HG02840 (cell line): ENCODE results near the gene ZSWIM6.

Experiments used
- ATAC-seq: cut with Tn5 transposase; IDR thresholded peaks from one replicate; pipeline ENCODE4 v1.9.1; 2021; ENCODE audit warnings: mild to moderate bottlenecking, moderate library complexity, moderate number of reproducible peaks; ENCODE audit not compliant: unreplicated experiment, low FRiP score

The ZSWIM6 gene

DNA sequence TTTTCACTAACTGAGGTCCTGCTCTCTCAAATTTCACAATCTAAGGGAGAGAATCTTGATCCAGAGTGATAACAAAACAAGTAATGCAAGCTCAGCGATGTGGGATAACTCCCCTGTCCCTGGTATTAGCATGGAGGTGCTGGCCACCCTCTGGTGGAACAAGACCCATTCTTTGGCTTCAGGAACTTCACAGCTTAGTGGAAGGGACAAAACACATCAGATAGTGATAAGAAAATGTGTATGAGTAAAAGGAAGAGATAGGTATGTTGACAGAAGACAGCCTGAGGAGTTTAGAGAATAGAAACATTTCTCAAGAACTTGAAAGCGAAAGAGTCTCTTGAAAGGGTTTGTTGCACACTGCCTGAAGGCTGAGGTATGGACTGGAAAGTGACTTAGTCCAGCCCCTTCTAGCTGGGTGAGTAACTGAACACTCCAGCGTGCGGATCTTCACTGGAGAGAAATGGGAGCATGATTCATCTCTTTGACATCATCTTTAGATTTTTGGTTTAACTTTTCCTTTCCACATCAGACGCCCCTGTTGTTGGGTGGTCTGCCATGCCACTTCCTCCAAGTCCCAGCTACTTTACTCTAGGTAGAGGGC lies 25.4 kb upstream of the ZSWIM6 start:
- ATAC-seq = no peak

DNA sequence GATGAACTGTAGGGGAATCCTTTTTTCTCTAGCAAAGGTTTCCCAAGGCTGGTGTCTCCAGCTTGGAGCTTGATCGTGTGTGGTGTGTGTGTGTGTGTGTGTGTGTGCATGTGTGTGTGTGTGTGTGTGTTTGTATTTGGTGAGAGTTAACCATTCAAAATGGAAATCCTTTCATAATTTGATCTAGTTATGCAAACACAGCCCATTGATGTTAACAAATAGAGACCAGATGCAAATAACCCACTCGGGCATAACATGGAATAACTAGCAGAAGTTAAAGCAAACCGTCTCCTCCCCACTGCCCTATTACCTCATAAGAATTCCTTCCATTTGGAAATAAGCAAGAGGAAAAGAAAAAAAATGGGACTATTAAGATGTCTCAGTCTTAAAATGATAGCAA lies 24.9 kb upstream of the ZSWIM6 start:
- ATAC-seq = no peak

DNA sequence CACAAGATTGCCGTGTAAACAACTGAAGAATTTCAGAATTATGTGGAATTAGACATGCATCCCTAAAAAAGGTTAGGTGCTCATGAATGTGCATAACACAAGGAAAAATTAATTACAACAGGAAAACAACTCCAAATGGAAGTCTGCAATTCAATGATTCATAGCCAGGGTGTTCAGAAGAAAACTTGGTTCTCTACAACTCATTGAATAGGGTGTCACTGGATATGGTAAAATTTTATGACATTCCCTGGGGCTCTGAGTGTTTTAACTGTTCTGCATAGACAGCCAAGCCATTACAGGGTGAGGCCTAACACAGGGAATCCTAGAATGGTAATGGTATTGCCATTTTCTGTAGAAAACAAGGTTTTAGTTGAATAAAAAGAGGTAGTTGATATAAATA lies 24.4 kb upstream of the ZSWIM6 start:
- no peak for ATAC-seq

DNA sequence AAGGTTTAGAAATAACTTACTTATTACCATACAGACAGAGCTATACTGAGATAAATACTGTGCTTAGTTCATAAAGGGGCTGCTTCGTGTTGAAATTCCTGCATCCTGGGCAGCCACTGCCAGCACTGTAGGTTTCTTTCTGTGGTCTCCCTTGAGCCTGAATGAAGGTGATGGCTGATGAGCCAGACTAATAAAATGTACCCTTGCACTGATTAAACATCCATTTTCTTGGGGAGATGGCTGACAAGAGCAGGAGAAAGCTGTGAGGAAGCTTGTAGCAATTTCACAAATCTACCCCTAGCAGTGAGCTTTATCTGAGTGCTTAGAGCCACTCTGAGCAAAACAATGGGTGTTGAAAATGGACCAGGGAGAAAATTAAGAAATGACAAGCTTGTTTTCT lies 23.3 kb upstream of the ZSWIM6 start:
- no peak for ATAC-seq

DNA sequence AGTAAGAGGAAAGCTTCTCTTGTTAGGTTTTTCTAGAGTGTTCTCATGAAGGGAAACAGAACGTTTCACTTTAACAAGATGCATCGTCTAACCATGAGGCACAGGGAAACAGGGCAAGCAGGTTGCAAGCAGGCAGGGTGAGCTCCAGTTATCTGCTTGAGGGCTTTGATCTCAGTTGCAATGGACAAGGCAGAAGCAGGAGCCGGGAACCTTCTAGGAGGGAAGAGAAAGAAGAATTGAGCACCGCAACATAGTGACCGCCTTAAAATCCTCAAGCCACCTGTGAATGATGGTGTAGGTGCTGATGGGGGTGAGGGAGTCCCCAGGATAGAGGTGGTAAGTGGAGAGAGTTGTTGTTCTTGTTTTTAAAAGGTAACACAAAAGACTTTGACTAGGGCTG lies 22.9 kb upstream of the ZSWIM6 start:
- ATAC-seq = no peak

DNA sequence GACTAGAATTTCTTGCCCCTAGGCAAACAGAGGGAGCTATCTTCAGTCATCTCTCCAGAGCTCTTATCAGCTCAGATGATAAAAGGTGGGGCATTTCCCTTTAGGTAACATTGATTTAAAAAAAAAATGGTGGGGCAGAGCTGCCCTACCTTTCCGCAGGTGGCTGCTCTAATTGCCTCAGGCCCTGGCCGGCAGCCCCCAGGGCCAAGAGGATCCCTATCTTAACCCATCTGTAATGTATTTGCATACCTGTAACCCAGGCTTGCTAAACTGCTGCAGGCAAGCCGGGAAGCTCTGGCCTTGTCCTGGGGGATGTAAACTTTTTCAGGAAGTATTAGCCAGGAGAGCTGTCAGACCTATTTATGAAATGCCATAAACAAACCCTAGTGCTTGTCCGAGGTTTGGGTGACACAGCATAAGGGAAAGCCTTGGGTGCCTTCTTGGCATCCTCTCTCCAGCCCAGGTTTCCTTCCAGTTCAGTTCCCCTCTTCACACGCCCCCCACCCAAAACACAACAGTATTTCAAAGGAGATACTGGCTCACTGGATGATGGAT lies 20.9 kb upstream of the ZSWIM6 start:
- ATAC-seq = no peak

DNA sequence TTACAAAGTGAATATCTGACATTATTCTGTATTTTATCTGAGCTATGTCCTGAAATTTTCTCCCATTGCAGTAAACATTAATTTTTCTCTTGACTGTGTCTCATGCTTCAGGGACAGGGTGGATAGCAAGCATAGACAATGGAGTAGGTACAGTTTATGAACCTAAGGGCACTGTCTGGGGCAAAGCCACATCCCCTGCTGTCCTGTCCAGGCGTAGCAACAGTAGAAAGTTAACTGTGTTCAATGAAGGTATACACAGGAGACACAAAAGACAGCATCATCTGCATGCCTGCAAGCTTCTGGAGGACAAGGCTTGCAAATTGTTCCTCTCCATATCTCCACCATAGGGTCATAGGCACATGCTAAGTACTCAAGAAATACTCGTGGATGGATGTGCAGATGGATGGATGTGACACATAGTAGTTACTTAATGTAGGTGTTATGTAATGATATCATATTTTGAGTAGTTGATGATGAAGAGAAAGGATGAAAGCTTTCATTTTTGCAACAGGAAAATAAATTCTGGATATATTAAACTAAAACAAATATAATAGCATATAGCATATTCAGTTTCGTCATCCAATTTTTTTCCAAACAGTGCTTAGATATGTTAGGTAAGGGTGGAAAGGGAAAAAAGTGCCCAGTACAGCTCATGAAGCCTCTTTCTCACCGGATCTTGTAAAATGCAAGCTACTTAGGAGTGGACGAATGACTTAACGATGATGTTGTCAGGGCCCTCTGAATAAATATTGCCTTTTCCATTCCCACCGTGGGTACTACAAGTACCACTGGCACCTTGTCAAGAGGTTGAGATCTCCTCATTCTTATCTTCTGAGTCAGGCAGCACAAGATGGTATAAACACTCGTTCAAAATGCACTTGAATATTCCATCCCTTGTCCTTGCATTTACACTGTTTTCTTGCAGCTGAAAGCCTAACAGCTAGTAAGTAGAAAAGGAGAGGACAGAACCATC lies 19.9 kb upstream of the ZSWIM6 start:
- no peak for ATAC-seq

DNA sequence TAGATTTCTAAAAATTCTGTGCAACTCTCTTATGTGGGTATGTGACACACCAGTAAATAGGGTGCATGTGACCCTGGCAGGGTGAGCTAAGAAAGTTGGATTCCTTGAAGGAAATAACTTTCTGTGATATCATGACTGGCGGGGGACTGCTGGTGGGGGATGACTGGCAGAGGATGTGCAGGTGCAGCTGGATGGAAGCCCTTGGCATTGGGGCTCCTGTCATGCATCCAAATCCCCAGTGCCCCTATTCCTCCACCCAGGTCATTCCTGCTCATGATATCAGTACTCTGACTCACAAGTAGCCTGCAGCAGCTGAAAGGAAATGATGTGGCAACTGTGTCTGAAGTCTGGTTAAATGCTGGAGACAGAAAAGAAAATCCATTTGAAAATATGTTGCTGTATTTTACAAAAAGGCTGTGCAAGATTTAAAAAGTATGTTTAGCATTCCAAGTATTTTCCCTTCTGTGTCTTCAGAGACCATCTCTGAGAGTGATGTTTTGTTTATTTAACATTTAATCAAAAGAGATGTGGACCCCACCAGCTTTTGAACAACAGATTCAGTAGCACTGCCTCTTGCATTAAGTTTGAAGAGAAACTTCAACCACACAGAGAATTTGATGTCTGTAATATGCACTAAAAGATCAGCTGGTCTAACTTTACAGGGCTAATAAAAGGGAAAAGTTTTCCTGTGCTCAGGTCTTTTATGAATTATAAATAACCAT lies 17.9 kb upstream of the ZSWIM6 start:
- ATAC-seq = no peak

DNA sequence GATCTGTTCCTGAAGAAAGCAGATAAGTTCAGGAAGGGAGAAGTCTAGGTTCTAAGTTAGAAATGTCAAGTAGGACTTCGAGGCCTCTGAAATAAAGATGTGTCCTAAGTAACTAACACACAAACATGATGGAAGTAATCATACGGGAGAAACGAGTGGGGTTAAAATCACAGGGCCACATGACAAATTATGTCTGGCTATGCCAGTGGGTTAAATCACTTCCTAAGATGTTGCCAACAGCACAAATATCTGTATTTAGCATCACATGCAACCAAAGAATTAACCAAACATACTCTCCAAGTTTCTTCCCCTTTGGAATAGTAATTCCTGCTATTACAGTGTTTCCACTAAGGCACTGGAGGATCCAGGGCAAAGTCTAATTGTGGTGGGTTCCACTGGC lies 13.7 kb upstream of the ZSWIM6 start:
- ATAC-seq = no peak

DNA sequence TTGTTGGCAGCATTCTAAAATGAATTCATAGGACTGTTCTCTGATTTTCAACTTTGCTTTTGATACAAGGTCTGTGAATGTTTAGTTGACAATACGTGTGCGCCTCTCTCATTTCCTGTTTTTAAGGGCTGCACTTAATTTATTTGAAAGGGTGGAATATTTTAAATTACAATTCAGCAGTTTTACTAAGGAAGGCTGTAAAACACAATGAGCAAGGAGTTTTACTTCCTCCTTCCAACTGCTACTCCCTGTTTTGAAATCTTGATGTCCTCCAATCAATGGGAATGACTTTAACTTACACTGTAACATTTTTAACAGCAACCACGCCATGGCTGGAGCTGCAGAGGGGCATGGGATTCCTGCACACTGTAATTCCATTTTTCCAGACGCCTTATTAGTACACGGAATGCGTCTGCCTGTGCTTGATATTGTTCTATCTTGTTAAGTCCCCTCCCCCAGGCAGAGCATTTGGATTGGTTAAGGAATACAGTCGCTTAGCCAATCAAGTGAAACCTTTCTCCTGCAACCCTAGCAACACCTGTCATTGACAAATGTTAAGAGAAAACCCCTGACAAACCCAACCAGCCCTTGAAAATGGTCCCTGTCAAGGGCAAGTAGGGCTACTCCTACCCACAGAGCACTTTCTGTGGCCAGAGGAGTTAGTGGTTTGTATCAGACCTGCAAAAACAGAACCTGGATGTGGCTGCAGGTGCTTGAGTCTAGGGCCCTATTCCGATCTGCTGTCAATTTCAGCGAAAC lies 12.5 kb upstream of the ZSWIM6 start:
- peak; percentile 99 for ATAC-seq

DNA sequence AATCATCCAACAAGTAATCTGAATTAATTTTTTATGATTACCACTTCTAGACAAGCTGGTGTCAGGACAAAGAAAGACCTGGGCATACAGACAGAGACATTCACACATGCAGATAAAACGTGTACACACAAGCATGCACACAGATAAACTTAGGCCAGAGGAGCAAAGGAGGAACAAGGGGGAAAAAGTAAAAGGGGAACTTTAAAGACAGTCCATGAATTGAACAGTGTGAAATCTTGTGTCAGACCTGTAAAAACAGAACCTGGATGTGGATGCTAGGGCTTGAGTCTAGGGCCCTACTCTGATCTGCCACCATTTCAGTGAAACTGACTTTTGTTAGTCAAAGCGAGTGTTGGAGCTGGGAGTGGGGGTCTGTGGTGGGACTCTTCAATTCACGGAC lies 11.2 kb upstream of the ZSWIM6 start:
- no peak for ATAC-seq

DNA sequence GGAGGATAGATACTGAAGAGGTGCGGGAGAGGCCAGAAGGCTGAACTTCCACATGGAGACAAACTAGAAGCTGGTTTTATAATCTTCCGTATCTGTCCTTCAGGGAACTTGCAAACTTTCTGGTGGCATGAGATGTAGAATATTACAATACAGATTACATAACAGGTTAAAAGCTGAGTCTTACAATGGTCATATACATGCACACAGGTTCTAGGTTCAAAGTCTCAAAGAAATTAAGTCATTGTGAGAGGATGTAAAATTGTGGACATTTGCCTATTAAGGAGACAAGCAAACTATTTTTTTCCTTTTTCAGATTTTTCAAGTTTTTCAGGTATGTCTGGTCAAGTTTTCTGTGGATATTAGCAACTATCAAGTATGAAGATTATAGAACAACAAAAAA lies 10.4 kb upstream of the ZSWIM6 start:
- ATAC-seq = no peak

DNA sequence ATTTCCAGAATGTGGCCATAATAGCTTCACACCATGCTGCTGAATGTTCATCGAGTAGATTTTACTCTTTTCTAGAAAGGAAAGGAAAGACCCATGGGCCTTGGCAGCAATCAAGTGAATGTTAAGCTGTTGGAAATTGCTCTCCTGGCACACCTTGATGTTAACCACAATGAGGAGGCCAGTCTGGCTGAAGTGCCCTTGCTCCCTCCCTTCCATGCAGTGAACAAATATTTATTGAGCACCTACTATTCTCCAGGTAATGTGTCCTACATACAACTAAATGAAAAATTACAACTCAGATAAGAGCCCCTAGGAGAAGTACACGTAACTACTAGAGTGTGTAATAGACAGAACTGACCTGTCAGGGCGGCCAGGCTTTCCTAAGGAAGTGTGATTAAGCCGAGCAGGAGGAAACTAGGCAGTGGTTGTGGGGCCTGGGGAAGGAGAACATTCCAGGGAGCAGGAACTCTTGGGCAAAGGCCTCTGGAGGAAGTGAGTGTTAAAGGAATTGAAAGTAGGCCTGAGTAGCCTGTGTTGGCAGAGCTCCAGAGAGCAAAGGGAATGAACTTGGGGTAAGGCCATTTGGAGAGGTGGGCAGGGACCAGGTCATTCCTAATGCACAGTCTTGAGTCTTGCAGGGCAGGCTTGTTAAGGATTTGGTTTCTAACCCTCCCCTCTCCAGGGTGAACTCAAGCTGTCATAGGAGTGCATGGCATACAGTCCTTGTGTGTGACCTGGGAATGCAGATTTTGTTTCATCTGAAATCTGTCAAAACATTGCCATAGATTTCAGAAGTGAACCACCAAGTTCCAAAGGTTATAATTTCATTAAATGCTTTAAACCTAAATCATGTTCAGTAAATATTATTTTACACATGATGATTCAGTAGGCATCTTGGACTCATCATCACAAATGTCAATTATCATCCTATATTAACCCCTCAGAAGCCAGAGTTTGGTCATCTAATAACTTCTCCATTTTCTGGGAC lies 9.0 kb upstream of the ZSWIM6 start:
- ATAC-seq = no peak

DNA sequence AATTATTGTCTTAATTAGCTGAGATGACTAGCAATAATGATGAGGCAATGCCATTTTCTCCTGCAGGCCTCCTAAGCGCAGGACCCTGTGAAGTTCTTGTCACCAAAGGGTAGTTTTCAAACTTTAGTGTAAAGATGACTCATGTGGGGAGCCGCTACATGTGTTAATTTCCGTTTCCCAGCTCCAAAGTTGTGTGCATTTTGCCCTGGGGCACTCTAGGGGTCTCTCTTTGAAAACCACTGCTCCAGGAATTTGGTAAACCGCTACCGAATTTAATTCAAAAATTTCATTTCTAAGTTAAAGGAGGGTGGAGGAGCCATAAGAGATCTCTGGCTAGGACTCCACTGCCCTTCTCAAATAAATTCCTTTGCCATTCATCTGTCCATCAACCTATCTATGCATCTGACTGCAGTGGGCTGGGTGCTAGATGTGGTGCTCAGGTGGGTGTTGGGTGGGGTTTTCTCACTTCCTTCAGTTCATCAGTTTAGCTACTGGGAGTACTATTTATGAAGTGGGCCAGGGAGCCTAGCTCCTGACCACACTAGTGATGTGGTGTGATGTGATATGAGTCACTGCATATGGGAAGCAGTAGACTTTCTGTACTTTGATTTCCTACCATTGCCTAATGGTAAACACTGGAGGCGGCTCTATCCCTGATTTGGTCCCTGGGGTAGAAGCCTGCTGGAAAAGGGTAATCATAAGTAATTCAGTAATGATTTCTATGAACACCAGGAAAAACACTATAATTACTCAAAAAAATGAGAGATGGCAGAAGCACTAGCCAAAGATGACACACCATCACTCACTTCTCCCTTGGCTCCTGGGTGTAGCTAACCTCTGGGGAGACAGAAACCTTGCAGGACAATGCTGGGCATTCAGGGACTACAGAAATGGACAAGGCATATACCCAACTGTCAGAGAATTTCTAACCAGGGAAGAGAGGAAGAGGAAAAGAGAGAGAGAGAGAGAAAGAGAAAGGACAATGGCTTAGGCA lies 4.0 kb upstream of the ZSWIM6 start:
- ATAC-seq = no peak

DNA sequence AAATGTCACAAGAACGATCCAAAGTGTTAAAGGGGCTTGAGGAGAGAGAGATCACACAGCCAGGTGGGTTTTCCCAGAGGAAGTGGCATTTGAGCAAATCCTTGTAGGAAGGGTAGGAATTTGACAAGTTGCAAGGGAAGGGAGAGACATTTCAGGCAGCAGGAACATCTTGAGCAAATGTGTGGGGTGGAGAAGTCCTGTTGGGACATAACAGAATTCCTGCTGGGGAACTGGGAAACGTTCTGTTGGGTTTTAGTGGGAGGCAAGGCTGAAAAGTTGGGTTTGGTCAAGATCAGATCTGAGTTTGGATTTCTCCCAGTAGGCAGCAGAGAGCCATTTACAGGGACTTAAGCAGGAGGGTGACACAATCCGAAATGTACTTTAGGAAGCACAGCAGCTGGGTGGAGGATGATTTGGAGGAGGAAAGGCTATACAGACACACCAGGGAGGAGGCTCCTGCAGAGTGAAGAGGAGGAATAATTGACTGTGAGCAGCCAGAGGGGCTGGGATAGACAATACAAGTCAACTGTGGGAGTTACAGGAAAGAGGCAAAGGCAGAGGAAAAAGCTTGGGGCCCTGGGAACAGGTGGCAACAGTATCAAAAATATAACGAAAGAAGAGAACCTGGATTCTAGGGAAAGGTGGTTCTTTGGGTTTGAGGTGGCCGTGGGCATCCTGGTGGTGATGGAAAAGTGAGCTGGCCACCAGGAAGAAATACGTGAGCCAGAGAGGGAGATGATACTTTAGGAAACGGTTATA lies 3.1 kb upstream of the ZSWIM6 start:
- ATAC-seq = no peak

DNA sequence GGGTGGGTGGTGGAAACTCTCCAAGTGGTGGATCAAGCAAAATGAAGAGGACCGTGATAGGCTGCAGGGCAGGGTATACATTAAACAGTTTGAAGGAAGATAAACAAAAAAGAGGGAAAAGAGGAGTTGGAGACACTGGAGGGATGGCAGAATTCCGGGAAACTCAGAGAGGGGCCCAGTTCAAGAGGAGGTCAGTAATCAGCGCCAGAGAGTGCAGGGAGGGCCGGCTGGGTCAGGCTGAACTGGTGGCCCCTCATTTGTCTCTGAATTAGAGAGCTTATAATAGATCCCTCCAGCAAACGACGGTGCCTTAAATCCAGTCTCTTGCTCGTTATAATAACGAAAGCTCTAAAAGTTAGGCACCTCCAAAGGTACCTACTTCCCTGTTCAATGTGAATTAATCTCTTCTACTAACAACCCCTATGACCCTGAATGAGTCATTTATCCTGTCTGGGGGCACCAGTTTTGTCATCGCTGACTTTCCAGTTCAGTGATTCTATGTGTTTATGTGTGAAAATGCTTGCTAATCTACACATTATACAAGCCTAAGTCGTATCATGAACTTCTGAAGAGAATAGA lies 2.4 kb upstream of the ZSWIM6 start:
- no peak for ATAC-seq

DNA sequence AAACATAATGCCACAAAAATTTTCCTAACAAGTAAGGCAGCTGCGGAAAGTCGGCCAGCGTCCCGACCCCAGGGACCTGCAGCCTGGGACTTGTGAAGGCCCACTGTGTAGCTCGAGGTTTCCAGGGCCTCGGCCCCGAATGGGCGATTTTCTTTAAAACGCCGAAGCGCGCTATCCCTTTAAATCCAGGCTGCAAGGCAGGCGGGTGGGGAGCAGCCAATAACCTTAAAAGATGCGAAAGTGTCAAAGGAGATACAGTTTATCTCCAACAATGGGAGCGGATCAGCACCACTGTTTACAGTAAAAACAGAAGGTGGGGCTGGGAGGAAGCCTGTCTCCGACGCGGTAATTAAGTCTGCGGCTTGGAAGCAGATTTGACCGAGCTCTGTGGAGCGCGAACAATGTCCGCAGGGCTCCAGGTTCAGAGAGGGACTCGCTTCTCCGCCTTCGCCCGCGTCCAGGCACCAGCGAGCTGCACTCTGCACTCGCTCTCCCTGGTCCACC lies 1.7 kb upstream of the ZSWIM6 start:
- peak; percentile 0 for ATAC-seq
